Liver (tissue), 3 donors: ENCODE data around the gene SMPDL3A.

Source experiments
- GABPA ChIP-seq, 2 donors: IDR thresholded peaks in 1 of 2; conservative IDR thresholded peaks in 1 of 2; 2 replicates each; pipeline ENCODE4 v1.6.1; 2016; ENCODE audit warnings: antibody characterized with exemption in 2 of 2, mild to moderate bottlenecking in 1 of 2, moderate library complexity in 1 of 2
- TAF1 ChIP-seq: conservative IDR thresholded peaks from 2 replicates; pipeline ENCODE4 v1.6.1; 2016; ENCODE audit warnings: antibody characterized with exemption, mild to moderate bottlenecking
- YY1 ChIP-seq: IDR thresholded peaks from 2 replicates; pipeline ENCODE4 v1.6.1; 2016; ENCODE audit warnings: antibody characterized with exemption, mild to moderate bottlenecking
- TF ChIP-seq, protein P1 (sequence below): fragments of 150-350 bp; IDR thresholded peaks from 2 replicates; pipeline ENCODE4 v1.5.1; 2017; ENCODE audit warnings: improper control_type of control experiment, low read depth, low read length; ENCODE audit not compliant: missing input control
- TF ChIP-seq, protein P2 (sequence below): IDR thresholded peaks from 2 replicates; pipeline ENCODE4 v1.6.1; 2016; ENCODE audit warnings: antibody characterized with exemption
- TF ChIP-seq, protein P3 (sequence below): IDR thresholded peaks from 2 replicates; pipeline ENCODE4 v1.6.1; 2016; ENCODE audit warnings: antibody characterized with exemption
- TF ChIP-seq, protein P4 (sequence below): IDR thresholded peaks from 2 replicates; pipeline ENCODE4 v1.6.1; 2016; ENCODE audit warnings: antibody characterized with exemption
- donor health status: healthy.
- donor health status: healthy.

DNA sequence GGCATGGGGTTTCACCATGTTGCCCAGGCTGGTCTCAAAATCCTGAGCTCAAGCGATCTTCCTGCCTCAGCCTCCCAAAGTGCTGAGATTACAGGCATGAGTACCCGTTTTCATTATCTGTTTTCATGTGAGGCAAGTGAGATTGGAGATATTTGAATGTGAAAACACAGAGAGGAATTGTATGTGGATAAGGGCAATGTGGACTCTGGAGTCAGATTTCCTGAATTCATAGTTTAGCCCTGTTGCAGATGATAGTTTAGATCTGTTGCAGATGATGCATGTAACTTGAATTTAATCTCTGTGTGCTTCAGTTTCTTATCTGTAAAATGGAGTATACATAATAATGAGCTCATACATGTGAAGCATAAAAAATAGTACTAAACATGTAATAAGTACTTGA lies 3.7 kb downstream of the SMPDL3A start:
- TF ChIP-seq, protein P1, sequence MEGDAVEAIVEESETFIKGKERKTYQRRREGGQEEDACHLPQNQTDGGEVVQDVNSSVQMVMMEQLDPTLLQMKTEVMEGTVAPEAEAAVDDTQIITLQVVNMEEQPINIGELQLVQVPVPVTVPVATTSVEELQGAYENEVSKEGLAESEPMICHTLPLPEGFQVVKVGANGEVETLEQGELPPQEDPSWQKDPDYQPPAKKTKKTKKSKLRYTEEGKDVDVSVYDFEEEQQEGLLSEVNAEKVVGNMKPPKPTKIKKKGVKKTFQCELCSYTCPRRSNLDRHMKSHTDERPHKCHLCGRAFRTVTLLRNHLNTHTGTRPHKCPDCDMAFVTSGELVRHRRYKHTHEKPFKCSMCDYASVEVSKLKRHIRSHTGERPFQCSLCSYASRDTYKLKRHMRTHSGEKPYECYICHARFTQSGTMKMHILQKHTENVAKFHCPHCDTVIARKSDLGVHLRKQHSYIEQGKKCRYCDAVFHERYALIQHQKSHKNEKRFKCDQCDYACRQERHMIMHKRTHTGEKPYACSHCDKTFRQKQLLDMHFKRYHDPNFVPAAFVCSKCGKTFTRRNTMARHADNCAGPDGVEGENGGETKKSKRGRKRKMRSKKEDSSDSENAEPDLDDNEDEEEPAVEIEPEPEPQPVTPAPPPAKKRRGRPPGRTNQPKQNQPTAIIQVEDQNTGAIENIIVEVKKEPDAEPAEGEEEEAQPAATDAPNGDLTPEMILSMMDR: no peak
- no peak for TF ChIP-seq GABPA (IDR thresholded peaks at IDR 0.05 in 1 of 2, conservative IDR thresholded peaks at IDR 0.05 in 1 of 2)
- no peak for TF ChIP-seq YY1
- TF ChIP-seq, protein P2, sequence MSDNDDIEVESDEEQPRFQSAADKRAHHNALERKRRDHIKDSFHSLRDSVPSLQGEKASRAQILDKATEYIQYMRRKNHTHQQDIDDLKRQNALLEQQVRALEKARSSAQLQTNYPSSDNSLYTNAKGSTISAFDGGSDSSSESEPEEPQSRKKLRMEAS: no peak
- TF ChIP-seq, protein P3, sequence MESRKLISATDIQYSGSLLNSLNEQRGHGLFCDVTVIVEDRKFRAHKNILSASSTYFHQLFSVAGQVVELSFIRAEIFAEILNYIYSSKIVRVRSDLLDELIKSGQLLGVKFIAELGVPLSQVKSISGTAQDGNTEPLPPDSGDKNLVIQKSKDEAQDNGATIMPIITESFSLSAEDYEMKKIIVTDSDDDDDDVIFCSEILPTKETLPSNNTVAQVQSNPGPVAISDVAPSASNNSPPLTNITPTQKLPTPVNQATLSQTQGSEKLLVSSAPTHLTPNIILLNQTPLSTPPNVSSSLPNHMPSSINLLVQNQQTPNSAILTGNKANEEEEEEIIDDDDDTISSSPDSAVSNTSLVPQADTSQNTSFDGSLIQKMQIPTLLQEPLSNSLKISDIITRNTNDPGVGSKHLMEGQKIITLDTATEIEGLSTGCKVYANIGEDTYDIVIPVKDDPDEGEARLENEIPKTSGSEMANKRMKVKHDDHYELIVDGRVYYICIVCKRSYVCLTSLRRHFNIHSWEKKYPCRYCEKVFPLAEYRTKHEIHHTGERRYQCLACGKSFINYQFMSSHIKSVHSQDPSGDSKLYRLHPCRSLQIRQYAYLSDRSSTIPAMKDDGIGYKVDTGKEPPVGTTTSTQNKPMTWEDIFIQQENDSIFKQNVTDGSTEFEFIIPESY: no peak
- no peak for TF ChIP-seq TAF1
- TF ChIP-seq, protein P4, sequence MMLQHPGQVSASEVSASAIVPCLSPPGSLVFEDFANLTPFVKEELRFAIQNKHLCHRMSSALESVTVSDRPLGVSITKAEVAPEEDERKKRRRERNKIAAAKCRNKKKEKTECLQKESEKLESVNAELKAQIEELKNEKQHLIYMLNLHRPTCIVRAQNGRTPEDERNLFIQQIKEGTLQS: no peak
